GM06990 (cell line): ENCODE measurements around the gene VAPA.

ENCODE experiments used
- DNase-seq: peaks from one replicate; pipeline ENCODE4 v3.0.0-alpha.2; 2011; ENCODE audit not compliant: insufficient read length; ENCODE audit errors: extremely low read depth
- H3K27me3 ChIP-seq: replicated peaks from 2 replicates; pipeline ENCODE4 v1.6.0; 2011; ENCODE audit warnings: low read length; ENCODE audit not compliant: control insufficient read depth, insufficient read depth
- H3K36me3 ChIP-seq: 2 replicates; pipeline ENCODE4 v1.5.1; 2011; ENCODE audit warnings: low read length; ENCODE audit not compliant: control insufficient read depth, insufficient read depth
- H3K4me3 ChIP-seq: replicated peaks from 2 replicates; pipeline ENCODE4 v1.5.1; 2011; ENCODE audit warnings: low read depth, mild to moderate bottlenecking, control low read depth, low read length
- CTCF ChIP-seq: IDR thresholded peaks from 2 replicates; pipeline ENCODE4 v1.5.1; 2011; ENCODE audit warnings: low read length, control low read depth, mild to moderate bottlenecking, inconsistent platforms; ENCODE audit not compliant: insufficient read depth, poor library complexity, severe bottlenecking

VAPA gene

GRCh38 chr18:9914334-9914583 is 443 bp downstream of the VAPA start:
- no peak for DNase-seq
- H3K4me3 ChIP-seq, result peak overlapping the region; percentile 89
- no peak for TF ChIP-seq CTCF
- no peaks in the 10 kb centered on the region for H3K27me3 ChIP-seq
- no peaks in the 10 kb centered on the region for H3K36me3 ChIP-seq

GRCh38 chr18:9914584-9915290 is 921 bp downstream of the VAPA start:
- DNase-seq, result peak; percentile 79
- H3K27me3 ChIP-seq, result no peaks in the 10 kb centered on the region
- no peaks in the 10 kb centered on the region for H3K36me3 ChIP-seq
- TF ChIP-seq CTCF, result no peak
- peak overlapping the region; percentile 89 for H3K4me3 ChIP-seq

GRCh38 chr18:9915291-9916076 is 1.7 kb downstream of the VAPA start:
- Histone ChIP-seq H3K4me3 (peak overlapping the region; percentile 89), H3K36me3 (no peaks in the 10 kb centered on the region), H3K27me3 (no peaks in the 10 kb centered on the region)
- TF ChIP-seq CTCF, result no peak
- no peak for DNase-seq

GRCh38 chr18:9916077-9916639 is 2.3 kb downstream of the VAPA start:
- TF ChIP-seq CTCF, result no peak
- peak overlapping the region; percentile 89 for H3K4me3 ChIP-seq
- DNase-seq, result no peak
- H3K27me3 ChIP-seq, result no peaks in the 10 kb centered on the region
- no peaks in the 10 kb centered on the region for H3K36me3 ChIP-seq

GRCh38 chr18:9916808-9917207 is 3.0 kb downstream of the VAPA start:
- Histone ChIP-seq H3K36me3 (no peaks in the 10 kb centered on the region), H3K4me3 (no peak overlapping the region; the same call in 1 of the 2 replicates), H3K27me3 (no peaks in the 10 kb centered on the region)
- no peak for TF ChIP-seq CTCF
- no peak for DNase-seq
